OCI-LY3 (cell line): Measurements from ENCODE around the gene WDFY1.

Source experiments
- EZH2phosphoT487 ChIP-seq: fragments of 200-600 bp; shearing (Covaris generic); IDR thresholded peaks from 2 replicates; pipeline ENCODE4 v1.6.1; 2018; ENCODE audit warnings: antibody characterized with exemption, mixed run types, low read depth
- TF ChIP-seq, protein P1 (sequence below): fragments of 200-600, 300-600 bp; sonication (generic); IDR thresholded peaks from 2 replicates; pipeline ENCODE4 v1.5.1; 2014; ENCODE audit warnings: antibody characterized with exemption, low read length, low read depth

DNA sequence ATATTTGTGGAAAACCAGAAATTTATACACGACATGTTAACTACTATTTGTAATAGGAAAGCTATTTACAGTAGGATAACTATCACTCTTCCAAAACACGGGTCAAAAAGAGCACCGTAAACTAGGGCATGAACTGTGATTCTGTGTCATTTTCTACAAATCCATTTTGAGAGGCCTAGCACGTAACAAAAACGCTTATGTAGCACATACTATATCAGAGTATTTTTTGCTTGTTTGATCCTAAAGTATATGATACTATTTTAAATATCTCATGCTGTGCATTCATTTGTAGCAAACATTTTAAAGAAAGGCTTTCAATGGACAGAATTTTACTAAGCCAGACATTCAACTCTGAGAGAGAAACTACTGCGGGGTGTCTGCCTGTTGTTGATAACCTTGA, 45.1 kb downstream of the WDFY1 start:
- TF ChIP-seq, protein P1, sequence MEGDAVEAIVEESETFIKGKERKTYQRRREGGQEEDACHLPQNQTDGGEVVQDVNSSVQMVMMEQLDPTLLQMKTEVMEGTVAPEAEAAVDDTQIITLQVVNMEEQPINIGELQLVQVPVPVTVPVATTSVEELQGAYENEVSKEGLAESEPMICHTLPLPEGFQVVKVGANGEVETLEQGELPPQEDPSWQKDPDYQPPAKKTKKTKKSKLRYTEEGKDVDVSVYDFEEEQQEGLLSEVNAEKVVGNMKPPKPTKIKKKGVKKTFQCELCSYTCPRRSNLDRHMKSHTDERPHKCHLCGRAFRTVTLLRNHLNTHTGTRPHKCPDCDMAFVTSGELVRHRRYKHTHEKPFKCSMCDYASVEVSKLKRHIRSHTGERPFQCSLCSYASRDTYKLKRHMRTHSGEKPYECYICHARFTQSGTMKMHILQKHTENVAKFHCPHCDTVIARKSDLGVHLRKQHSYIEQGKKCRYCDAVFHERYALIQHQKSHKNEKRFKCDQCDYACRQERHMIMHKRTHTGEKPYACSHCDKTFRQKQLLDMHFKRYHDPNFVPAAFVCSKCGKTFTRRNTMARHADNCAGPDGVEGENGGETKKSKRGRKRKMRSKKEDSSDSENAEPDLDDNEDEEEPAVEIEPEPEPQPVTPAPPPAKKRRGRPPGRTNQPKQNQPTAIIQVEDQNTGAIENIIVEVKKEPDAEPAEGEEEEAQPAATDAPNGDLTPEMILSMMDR: no peak
- TF ChIP-seq EZH2phosphoT487: no peak
